CD4-positive, alpha-beta T cell treated with Interleukin-15 for 1 hour (primary cell): ENCODE measurements around the gene KRTAP3-1.
"Not testable (repeated sequence)": the region's sequence is repeated elsewhere in the genome, so short reads cannot be mapped to it uniquely, and the experiment has no call there.

Source experiments
- DNase-seq: peaks from one replicate; pipeline ENCODE4 v3.0.0-alpha.2; 2020

The KRTAP3-1 gene

DNA sequence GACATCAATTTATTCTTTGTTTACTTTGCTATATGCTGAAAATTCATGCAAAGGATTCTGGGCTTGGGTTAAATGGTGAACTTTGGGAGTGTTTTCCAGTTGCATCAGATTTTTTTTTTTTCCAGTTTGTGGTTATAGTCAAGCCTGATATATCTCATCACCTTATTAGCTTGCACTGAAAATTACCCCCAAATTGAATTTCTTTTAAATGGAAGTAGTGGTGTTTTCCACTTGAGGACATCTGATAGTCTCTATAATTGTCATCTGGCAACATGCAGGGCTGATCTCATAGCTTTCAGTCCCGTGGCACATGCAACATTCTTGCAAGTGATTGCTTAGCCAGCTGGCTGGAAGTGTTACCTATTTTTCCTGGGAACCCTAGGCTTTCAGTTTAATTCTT, 4.7 kb upstream of the KRTAP3-1 start:
- no peak for DNase-seq

DNA sequence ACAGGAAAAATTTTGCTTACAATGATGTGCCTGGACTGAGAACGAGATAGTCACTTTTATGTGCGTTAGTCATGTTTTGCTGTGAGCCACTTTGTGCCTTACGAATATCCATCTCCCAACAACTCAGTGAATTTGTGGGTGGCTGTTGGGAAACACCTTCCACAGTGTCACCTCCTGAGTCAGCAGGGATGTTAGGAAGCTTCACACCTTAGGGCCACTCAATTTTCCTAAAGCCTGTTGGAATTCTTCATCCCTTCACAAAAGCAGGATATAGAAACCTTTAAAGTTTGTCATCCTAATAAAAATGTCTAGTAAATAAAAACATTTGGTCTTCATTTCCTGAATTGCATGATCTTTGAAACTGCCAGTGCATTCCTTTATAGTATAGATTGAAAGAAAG, 4.3 kb upstream of the KRTAP3-1 start:
- DNase-seq = no peak

DNA sequence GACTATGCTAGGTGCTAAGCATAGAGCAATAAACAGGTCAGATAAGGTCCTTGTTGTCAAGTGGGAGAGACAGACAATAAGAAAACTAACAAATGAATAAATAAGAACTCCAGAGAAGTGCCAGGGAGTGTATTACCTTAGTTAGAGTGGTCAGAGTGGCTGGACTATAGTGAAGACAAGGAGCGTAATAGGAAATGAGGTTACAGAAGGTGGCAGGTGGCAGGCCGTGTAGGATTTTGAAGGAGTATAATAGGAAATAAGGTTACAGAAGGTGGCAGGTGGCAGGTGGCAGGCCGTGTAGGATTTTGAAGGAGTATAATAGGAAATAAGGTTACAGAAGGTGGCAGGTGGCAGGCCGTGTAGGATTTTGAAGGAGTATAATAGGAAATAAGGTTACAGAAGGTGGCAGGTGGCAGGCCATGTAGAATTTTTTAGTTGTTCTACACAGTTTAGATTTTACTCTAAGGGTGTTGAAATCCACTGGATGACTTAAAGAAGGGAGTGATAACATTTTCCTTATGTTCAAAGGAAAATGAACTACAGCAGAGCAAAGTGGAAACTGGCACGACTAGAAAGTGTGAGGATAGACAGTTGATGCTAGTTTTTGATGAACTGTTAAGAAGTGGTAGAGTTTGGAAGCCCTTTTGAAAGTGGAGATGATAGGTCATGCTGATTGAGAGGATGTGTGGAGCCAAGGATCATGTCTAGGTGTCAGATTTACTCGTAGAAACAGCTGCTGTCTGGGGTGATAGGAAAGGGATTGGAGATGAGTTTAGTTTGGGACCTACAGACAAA, 3.6 kb upstream of the KRTAP3-1 start:
- DNase-seq = no peak

DNA sequence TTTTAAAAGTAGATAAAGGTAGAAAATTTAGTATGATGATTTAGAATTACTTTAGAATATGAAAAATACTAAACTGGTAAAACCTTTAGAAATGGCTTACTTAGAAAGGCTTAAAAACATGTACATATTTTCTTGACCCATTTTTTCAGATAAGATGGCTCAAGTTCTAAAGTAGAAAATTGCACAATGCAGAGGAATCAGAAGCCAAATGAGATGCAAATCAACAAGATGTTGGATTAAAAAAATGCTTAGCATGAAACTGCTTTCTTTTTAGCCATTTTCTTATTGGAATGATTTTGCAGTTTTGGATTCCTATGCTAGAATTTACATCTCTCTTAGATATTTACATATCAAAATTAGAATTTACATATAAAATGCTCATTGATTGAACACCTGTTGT, 1.5 kb upstream of the KRTAP3-1 start:
- no peak for DNase-seq

DNA sequence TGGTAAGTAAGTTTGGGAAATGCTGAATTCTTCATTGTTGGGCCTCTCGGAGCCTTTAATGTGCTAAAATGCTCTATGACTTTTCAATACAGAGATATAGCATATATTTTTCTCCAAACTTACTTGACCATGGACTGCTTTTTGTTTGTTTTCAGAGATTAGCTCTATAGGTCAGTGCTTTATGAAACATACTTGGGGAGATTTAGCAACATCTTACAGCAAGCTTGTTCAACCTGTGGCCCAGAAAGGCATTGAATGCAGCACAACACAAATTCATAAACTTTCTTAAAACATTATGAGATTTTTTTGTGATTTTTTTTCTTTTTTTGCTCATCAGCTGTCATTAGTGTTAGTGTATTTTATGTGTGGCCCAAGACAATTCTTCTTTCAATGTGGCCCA, 1.0 kb upstream of the KRTAP3-1 start:
- DNase-seq = no peak

DNA sequence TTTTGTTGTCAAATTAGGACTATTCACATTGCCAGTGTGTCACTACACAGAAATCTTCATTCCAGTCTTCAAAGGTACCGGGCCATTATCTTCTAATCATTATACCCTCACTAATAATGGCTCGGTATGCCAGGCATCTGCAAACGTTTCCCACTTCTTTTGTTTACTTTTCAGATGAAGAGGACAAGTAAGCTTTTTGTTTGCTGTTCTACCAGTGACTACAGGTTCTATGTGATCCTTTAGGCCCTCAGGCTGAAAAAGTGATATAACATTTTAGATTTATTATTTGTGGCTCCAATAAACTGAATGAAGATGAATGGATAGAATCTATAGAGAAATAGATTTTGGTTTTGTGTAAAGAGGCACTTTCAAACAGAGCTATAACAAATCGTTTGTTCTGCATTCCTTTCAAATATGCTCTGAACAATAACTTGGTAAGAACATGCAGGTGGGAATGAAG, 403 bp upstream of the KRTAP3-1 start:
- no peak for DNase-seq

DNA sequence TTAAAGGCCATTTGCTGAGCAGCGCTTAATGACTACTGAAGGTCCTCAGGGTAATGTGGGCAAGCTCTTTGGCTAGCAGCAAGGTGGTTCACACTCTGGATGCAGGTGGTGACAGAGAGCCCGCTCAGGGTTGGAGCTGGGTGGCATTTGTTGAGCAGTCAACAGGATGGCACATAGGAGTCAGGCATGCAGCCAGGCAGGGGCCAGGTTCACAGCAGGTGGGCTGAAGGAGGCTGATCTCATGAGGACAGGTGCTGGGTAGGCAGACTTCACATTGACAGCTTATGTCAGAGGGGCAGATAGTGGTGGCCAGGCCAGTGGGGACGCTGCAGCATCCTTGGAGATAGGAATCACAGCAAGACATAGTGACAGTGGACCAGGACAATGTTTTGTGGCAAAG, 4.5 kb downstream of the KRTAP3-1 start:
- DNase-seq = no peak

DNA sequence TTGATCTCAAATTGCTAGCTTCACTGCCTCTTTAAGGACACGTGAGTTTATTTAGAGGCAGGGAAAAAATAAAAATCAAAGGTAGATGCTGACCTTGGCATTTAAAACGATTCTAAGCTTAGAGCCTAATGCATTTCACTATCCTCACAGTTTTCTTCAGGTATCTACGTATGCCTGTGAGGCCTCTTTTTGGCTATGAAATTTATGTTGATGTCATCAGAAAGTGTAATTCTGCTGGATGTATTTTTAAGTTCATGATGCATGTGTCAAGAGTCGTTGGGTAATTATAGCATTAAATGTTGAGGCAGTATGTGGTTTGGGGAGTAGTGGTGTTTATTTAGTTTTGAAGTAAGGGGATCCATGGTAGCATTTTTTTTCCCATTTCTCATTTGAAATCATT, 5.0 kb downstream of the KRTAP3-1 start:
- DNase-seq = no peak

DNA sequence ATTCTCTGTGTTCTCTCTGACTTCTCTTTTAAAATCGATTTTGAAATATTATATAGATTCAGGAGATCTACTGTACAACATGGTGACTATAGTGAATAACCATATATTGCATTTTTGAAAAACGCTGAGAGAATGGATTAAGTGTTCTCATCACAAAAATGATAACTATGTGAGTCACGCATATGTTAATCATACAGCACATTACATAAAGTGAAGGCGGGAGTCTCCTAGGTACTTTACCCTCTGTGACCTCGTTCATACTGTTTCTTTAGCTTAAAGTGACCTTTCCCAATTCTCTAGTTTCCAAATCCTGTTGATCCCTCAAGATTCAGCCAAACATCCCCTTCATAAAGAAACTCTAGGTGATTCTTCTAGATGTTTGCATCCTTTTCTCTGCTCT, 6.1 kb downstream of the KRTAP3-1 start:
- DNase-seq = no peak

DNA sequence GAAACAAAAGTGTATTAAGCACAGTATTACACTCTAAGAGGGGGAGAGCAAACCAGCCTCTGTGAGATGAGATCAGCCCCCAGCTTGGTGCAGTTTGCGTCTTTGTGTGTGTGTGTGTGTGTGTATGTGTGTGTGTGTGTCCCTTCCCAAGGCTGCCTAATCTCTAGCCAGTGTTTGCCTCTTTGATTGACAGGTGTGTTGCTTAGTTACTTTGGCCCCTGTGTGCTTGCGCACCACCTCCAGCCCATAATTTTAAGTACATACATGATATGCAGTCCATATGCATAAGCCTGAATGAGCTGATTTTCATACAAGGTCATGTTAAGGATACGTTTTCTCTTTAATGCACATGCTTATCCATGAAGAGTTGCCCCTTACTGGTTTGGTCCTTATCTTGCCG, 7.1 kb downstream of the KRTAP3-1 start:
- DNase-seq = no peak

DNA sequence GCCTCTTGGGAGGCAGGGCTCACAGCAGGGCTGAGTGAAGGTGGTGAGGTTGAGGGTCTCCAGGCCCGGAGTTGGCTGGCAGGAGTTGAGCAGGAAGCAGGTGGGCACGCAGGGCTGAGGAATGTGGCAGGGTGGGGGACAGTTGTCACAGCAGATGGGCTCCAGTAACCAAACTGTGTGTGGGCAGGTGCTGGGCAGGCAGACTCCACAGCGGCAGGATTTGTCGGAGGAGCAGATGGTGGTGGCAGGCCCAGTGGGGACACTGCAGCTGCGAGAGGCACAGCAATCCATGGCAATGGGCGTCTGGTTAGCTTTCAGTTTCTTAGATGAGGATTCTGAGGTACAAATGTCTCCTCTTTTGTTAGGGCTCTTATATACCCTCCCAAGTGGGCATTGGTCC, 9.4 kb downstream of the KRTAP3-1 start, which contains the start of gene KRTAP3-2:
TSS of gene KRTAP3-2 (minus strand) at position 344 of the 400 bp plus-strand sequence. CDS start at position 291, 53 bp downstream.
- not testable (repeated sequence) for DNase-seq

DNA sequence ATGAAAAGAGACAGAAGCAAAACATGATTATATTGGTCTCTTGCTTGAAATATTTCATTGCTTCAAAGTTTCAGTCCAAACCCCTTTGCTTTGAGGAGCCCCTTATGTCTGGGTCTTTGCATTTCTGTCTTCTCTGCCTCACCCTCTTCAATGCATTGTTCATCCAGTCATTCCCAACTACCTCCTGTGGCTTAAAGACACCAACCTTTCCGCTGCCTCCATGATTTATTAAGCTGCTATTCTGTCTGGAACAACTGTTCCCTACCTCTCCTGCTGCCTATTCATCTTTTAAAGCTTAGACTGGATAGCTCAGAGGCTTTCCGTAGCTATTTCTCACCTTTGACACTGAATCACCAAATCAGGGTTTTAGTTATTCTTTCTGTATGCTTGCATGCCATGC, 11.6 kb downstream of the KRTAP3-1 start:
- DNase-seq = no peak

DNA sequence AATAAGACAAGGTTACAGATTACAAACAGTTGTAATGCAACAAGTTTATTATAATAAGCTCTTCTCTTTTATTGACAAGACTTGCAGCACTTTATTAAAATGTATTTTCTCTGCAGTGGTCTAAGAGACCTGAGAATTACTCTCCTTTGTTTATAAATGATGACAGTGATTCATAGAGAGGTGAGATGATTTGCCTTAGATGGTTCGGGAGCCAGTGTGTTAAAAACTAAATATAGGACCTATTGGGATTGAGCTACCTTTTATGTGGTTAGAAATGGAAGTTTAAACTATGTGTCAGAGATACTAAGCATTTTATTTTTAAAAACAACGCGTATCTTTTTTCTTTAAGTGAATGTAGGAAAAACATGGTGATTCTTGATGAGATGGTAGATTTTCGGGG, 12.1 kb downstream of the KRTAP3-1 start:
- DNase-seq = no peak

DNA sequence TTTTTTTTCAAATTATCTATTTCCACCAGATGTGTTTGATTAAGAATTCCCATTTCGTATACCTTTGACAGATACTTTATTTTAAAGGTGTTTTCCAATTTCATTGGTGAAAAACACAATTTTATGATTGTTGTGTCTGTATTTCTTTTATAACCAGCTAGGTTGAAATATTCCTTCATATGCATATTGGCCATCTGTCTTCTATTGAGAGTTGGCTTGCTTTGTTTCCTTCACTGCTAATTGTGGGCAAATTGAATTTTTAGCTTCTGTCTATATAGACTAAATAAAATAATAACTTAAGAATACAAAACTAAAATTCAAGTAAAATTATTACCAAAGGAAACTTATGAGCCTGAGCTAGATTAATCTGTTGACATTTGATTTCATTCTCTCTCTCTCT, 13.8 kb downstream of the KRTAP3-1 start:
- no peak for DNase-seq

DNA sequence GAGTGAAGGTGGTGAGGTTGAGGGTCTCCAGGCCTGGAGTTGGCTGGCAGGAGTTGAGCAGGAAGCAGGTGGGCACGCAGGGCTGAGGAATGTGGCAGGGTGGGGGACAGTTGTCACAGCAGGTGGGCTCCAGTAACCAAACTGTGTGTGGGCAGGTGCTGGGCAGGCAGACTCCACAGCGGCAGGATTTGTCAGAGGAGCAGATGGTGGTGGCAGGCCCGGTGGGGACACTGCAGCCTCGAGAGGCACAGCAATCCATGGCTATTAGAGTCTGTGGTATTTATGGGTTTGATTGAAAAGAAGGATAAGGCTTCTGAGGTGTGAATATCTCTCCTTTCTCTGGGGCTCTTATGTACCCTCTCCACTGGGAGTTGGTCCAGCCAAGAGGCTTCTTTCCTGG, 15.1 kb downstream of the KRTAP3-1 start, which contains the start of gene KRTAP3-3:
TSS of gene KRTAP3-3 (minus strand) at position 326 of the 400 bp plus-strand sequence. CDS start at position 259, 67 bp downstream.
- DNase-seq = no peak

DNA sequence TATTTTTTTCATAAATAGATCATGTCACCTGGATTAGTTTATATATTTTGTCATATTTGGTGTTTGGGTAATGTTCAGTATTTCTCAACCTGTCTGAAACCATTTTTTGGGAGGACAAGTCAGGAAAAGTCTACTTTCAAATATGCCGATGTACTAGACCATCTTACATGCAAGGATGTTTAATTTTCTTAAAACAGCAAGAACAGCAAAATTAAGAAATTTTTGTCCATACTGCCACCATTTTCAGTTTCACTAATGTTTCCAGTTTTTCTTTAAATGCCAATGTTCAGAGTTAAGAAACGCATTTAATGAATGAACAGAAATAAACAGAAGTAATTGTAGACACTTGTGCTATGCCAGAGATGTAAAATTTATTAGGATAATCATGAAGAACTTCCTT, 15.8 kb downstream of the KRTAP3-1 start:
- DNase-seq = no peak

DNA sequence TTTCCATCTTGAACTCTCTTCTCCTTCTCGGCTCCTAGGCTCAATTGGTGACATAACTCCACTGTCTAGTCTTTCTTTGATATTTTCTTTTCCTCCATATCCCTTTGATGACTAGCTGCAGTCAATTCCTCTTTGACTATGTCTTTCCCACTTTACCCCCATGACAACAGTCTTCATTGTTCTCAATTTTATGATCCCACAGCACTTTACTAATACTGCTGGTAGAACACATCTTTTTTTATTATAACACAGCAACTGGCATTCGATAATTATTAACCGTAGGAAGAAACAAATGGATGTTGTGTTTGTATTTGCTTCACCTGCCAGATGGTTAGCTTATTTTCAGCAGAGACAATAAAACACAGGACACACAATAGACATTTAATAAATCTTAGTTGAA, 16.3 kb downstream of the KRTAP3-1 start:
- DNase-seq = no peak

DNA sequence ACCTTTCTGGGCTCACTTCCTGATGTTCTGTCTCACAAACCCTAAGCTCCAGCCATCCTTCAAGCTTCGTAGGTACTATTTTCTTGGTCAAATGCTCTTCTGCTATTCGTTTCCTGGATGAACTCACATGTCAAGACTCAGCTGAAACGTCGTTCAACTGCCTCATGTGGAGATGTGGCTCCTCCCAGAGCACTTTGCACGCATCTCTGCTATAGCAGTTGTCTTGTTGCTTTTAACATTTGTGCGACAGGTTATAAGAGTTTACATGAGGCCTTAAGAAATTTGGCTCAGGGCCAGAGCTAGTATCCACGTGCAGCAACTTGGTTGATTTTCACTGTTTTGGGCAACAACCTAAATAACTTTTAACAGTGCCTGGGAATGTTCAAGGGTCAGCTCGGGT, 22.0 kb downstream of the KRTAP3-1 start:
- DNase-seq = no peak

DNA sequence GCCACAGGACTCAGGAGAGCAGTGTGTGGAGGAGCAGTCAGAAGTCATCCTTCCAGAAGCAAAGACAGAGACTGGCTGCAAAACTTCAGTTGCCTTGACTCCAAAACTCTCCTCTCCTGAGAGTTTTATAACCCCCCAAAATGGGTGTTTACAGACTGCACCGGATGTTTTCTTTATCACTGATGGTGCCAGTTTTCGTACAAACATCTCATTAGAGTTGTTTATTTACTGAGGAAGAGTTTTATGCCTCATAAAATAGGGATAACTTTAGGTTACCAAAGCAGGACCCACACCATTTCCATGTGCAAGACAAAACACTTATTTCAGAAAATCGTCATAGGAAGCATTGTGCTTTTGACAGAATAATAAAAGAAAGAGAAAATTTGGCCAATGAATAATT, 24.7 kb downstream of the KRTAP3-1 start, which contains the start of gene KRT40:
TSS of gene KRT40 (minus strand) at position 101 of the 400 bp plus-strand sequence. CDS start at position 48, 53 bp downstream.
- DNase-seq = no peak

DNA sequence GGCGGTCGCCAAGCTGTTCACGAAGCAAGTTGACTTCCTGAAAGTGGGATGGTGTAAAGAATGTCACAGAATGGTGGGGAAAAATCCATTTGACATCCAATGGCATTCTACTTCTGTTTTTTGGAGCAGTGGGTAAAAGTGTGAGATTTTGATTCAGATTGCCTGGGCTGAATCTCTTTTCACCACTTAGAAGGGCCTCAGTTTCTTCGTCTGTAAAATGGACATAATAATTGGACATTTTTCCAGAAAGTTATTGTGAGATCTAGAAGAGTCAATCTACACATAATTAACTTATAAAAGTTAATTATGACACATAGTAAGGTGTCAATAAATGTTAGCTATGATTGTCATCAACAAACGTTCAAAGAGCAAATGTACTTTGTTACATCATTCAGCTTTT, 27.8 kb downstream of the KRTAP3-1 start:
- DNase-seq = no peak

DNA sequence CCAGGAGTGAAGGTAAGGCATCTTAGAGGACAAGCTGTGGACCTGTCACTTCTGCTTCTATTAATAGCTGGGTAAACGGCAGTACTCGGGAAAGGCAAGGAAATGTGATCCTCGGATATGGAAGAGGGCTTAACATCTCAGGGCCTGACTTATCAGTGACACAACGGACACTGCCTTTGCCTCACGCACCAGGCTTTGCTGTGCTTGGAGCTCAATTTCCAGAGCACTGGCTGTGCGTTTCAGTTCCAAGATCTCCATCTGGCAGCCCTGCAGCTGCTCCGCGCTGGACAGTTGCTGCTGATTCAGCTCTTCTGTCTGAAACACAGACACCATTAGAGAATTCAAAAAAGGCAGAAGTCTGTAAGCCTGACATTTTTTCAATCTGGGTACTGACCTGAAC, 28.3 kb downstream of the KRTAP3-1 start:
- DNase-seq = no peak

DNA sequence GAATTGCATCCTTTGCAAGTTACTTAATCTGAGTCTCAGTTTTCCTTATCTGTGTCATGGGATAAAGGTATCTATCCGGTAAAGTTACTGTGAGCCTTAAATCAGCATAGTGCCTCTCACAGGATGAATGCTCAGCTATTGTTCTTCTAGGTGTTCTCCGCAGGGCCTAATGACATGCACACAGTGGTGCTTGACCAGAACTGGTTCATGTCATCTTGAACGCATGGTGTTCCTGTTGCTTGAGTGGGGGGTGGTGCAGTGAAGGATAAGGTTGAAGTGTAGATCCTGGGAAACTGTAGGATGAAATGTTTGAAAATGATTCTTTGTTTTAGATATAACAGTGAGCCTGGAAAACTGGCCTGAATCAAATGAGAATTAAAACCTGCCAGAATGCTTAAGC, 28.8 kb downstream of the KRTAP3-1 start:
- DNase-seq = no peak

DNA sequence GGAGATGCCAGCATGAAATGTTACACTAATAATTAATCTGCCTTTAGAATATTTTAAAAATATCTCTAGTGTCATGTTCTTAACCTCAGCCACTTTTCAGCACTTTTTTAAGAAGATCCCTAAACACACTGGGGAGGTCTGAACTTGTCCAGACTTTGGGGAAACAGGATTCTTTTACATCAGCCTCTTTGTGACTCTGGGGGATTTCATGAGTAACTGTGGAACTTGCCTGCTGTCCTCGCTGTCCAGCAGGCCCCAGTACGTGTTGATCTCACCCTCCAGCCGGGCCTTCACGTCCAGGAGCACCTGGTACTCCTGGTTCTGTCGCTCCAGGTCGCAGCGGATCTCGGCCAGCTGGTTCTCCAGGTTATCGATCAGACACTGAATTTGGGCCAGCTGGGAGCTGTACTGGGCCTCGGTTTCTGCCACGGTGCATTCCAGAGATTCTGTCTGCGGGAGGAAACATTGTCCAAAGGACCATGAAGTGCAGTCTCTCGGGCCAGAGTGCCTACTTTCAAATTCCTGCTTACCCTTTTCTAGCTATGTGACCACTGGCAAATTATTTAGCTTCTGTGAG, 30.3 kb downstream of the KRTAP3-1 start:
- DNase-seq = no peak

DNA sequence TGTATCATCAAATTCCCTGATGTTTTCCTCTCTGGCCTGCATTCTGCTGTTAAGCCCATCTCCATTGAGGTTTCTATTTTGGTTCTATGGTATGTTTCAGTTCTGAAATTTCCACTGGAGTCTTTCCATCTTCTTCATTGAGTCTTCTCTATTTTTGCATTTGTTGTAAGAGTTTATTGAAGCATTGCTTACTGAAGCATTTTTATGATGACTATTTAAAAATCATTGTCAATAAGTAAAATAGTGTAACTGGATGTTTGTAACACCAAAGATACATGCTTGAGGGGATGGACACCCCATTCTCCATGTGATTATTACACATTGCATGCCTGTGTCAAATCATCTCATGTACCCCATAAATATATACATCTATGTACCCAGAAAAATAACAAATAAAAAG, 33.4 kb downstream of the KRTAP3-1 start:
- DNase-seq = no peak
